Keratinocyte (primary cell): ENCODE results near the gene DGKA. TPM values are rescaled to one million over a fixed set of nuclear protein-coding genes. Genes with fewer than 3 reads are reported as not detected.
"Not testable (repeated sequence)": the region's sequence is repeated elsewhere in the genome, so short reads cannot be mapped to it uniquely, and the experiment has no call there.

Experiments
- DNase-seq: peaks from one replicate; pipeline ENCODE4 v3.0.0-alpha.2; 2011; ENCODE audit warnings: low read depth, missing footprints, low spot score
- FAIRE-seq: peaks from 2 replicates; lab custom pipeline; 2011; peaks lifted over from hg19 to GRCh38; lab: Jason Lieb, UNC
- H2AFZ ChIP-seq: 2 replicates; pipeline ENCODE4 v1.6.0; 2012; ENCODE audit warnings: low read length, control low read depth, inconsistent platforms; ENCODE audit not compliant: control insufficient read depth
- H3K27ac ChIP-seq: 2 replicates; pipeline ENCODE4 v1.5.1; 2011; ENCODE audit warnings: low read length; ENCODE audit not compliant: control insufficient read depth, insufficient read depth
- H3K27me3 ChIP-seq: 3 replicates; pipeline ENCODE4 v1.6.0; 2011; ENCODE audit warnings: low read length; ENCODE audit not compliant: control insufficient read depth, insufficient read depth; ENCODE audit errors: extremely low read depth
- H3K36me3 ChIP-seq, 2 experiments: 2 replicates in 1 of 2; 3 replicates in 1 of 2; pipeline ENCODE4 v1.5.1; 2011; ENCODE audit warnings: low read length in 2 of 2, mild to moderate bottlenecking in 1 of 2; ENCODE audit not compliant: control insufficient read depth in 2 of 2, insufficient read depth in 2 of 2; ENCODE audit errors: extremely low read depth in 1 of 2
- H3K4me1 ChIP-seq: 3 replicates; pipeline ENCODE4 v1.5.1; 2011; ENCODE audit warnings: low read length; ENCODE audit not compliant: control insufficient read depth, insufficient read depth; ENCODE audit errors: extremely low read depth
- H3K4me2 ChIP-seq: 3 replicates; pipeline ENCODE4 v1.6.0; 2011; ENCODE audit warnings: low read depth, low read length; ENCODE audit not compliant: control insufficient read depth, insufficient read depth; ENCODE audit errors: extremely low read depth
- H3K4me3 ChIP-seq, 3 experiments: fragments of 200-600 bp in 1 of 3; sonication (generic) in 1 of 3; 2 replicates in 2 of 3; 3 replicates in 1 of 3; pipeline ENCODE4 v1.5.1; 2011 to 2016; ENCODE audit warnings: low read length in 3 of 3, mild to moderate bottlenecking in 3 of 3, control low read depth in 2 of 3, inconsistent platforms in 1 of 3, low read depth in 1 of 3, mixed read lengths in 1 of 3, mixed run types in 1 of 3, moderate library complexity in 1 of 3; ENCODE audit not compliant: control insufficient read depth in 2 of 3, insufficient read depth in 2 of 3; ENCODE audit errors: extremely low read depth in 1 of 3
- H3K79me2 ChIP-seq: 2 replicates; pipeline ENCODE4 v1.6.0; 2012; ENCODE audit warnings: low read length; ENCODE audit not compliant: control insufficient read depth, insufficient read depth
- H3K9ac ChIP-seq: 3 replicates; pipeline ENCODE4 v1.6.0; 2011; ENCODE audit warnings: low read length; ENCODE audit not compliant: control insufficient read depth, insufficient read depth; ENCODE audit errors: extremely low read depth
- H3K9me1 ChIP-seq: 3 replicates; pipeline ENCODE4 v1.6.0; 2011; ENCODE audit warnings: low read length; ENCODE audit not compliant: control insufficient read depth, insufficient read depth; ENCODE audit errors: extremely low read depth
- H3K9me3 ChIP-seq: 2 replicates; pipeline ENCODE4 v1.5.1; 2012; ENCODE audit warnings: low read depth, low read length; ENCODE audit not compliant: control insufficient read depth
- H4K20me1 ChIP-seq: 3 replicates; pipeline ENCODE4 v1.6.0; 2011; ENCODE audit warnings: low read length; ENCODE audit not compliant: control insufficient read depth, insufficient read depth; ENCODE audit errors: extremely low read depth
- EZH2 ChIP-seq: IDR thresholded peaks from one replicate; pipeline ENCODE4 v1.6.1; 2012; ENCODE audit warnings: inconsistent platforms, mild to moderate bottlenecking, low read length, moderate library complexity
- dilution Hi-C: fragments of 300-500 bp; cut with MboI; formaldehyde crosslinking; loops from one replicate; pipeline ENCODE4 v1.7.0; 2020; ENCODE audit warnings: low sequenced_read_pairs; ENCODE audit not compliant: extremely low pct_ligation_motif_present
- polyA plus RNA-seq, 5 experiments: library from polyadenylated mRNA; depleted of rRNA in 3 of 5; stranded (reverse) in 3 of 5; stranded (forward) in 1 of 5; unstranded in 1 of 5; fragments of >200 nt; gene quantifications; 1 replicate in 1 of 5; 2 replicates in 3 of 5; 3 replicates in 1 of 5; pipeline versions ENCODE4 v1.2.1 to v1.2.3, GENCODE V29; 2011 to 2012; ENCODE audit warnings: missing spikeins in 2 of 5, low read depth in 1 of 5, low replicate concordance in 1 of 5
- TF ChIP-seq, protein P1 (sequence below), 3 experiments: IDR thresholded peaks in 1 of 3; conservative IDR thresholded peaks in 1 of 3; optimal IDR thresholded peaks in 1 of 3; 2 replicates in 2 of 3; 3 replicates in 1 of 3; pipeline versions ENCODE3 to v1.5.1; 2011; ENCODE audit warnings: low read length in 3 of 3, mild to moderate bottlenecking in 3 of 3, moderate library complexity in 2 of 3, control low read depth in 1 of 3, inconsistent platforms in 1 of 3; ENCODE audit not compliant: insufficient read depth in 2 of 3; ENCODE audit errors: extremely low read depth in 1 of 3

Gene DGKA
- polyA plus RNA-seq, 1 donor (not counting 4 experiments of a cell fraction or from before 2014, with no cell fraction given): 174 TPM

DNA sequence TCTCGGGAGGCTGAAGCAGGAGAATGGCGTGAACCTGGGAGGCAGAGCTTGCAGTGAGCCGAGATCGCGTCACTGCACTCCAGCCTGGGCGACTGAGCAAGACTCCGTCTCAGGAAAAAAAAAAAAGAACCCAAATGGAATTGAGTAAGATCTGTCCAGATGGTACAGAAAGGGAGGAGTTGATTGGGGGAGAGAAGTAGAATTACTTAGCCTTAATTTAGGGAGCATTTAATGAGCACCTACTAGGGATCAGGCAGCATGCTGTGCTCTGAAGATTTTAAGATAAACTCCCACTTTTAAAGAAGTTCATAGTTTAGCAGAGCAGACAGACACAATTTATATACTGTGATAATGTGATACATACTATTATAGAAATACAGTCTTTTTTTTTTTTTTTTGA lies 47.4 kb downstream of the DGKA start:
- peaks cover 62% of the 10 kb centered on the region for H3K79me2 ChIP-seq
- FAIRE-seq: no peak

DNA sequence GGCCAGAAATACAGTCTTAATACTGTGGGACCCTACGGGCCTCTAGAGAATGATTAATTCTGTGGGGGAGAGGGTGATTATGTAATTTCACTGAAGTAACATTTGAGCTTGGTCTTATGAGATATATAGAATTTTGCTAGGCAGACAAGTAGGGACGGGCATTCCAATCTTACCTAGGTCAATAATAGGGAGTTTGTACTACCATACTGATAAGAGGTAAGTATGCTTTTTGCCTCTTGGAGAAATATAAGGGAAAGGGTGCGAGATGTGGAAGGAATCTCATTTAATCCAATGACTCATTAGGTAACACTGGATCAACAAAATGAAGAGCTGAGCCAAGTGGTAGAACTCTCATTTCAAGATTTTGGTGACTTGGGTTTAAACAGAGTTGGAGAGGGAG lies 48.1 kb downstream of the DGKA start:
- DNase-seq (no peak), FAIRE-seq (no peak)
- H3K27ac ChIP-seq: no peak overlapping the region
- no peak for TF ChIP-seq EZH2
- TF ChIP-seq, protein P1, sequence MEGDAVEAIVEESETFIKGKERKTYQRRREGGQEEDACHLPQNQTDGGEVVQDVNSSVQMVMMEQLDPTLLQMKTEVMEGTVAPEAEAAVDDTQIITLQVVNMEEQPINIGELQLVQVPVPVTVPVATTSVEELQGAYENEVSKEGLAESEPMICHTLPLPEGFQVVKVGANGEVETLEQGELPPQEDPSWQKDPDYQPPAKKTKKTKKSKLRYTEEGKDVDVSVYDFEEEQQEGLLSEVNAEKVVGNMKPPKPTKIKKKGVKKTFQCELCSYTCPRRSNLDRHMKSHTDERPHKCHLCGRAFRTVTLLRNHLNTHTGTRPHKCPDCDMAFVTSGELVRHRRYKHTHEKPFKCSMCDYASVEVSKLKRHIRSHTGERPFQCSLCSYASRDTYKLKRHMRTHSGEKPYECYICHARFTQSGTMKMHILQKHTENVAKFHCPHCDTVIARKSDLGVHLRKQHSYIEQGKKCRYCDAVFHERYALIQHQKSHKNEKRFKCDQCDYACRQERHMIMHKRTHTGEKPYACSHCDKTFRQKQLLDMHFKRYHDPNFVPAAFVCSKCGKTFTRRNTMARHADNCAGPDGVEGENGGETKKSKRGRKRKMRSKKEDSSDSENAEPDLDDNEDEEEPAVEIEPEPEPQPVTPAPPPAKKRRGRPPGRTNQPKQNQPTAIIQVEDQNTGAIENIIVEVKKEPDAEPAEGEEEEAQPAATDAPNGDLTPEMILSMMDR (optimal IDR thresholded peaks at IDR 0.05 in 1 of 3, IDR thresholded peaks at IDR 0.05 in 1 of 3, conservative IDR thresholded peaks at IDR 0.05 in 1 of 3; ENCODE audit: extremely low read depth in 1 of 3, insufficient read depth in 2 of 3, low read length in 3 of 3): no peak
- H3K4me1 ChIP-seq: peaks cover 10% of the 10 kb centered on the region
- peaks cover 8 to 26% of the 10 kb centered on the region in 2 experiments for H3K36me3 ChIP-seq
- no peak overlapping the region for H3K9ac ChIP-seq
- no peak overlapping the region for H2AFZ ChIP-seq
- peaks cover 62% of the 10 kb centered on the region for H3K79me2 ChIP-seq
- dilution Hi-C loops: no loop called here
- no peak overlapping the region for H3K4me3 ChIP-seq
- peaks cover 2% of the 10 kb centered on the region for H4K20me1 ChIP-seq
- H3K27me3 ChIP-seq: no peaks in the 10 kb centered on the region
- H3K4me2 ChIP-seq: no peak overlapping the region
- H3K9me3 ChIP-seq: no peaks in the 10 kb centered on the region
- no peaks in the 10 kb centered on the region for H3K9me1 ChIP-seq

More for the DNA sequence above, 47.4 kb downstream of the DGKA start:
- H2AFZ ChIP-seq: no peak overlapping the region
- no peak overlapping the region for H3K4me2 ChIP-seq
- no peak overlapping the region for H3K27ac ChIP-seq
- no peaks in the 10 kb centered on the region for H3K27me3 ChIP-seq
- dilution Hi-C loops: no loop called here
- no peak overlapping the region for H3K4me3 ChIP-seq
- H3K9me1 ChIP-seq: no peaks in the 10 kb centered on the region
- TF ChIP-seq, protein P1 (optimal IDR thresholded peaks at IDR 0.05 in 1 of 3, IDR thresholded peaks at IDR 0.05 in 1 of 3, conservative IDR thresholded peaks at IDR 0.05 in 1 of 3; ENCODE audit: extremely low read depth in 1 of 3, insufficient read depth in 2 of 3, low read length in 3 of 3): no peak
- no peak for TF ChIP-seq EZH2
- no peak overlapping the region for H3K9ac ChIP-seq
- H3K9me3 ChIP-seq: no peaks in the 10 kb centered on the region
- peaks cover 6 to 26% of the 10 kb centered on the region in 2 experiments for H3K36me3 ChIP-seq
- peaks cover 2% of the 10 kb centered on the region for H4K20me1 ChIP-seq
- peaks cover 10% of the 10 kb centered on the region for H3K4me1 ChIP-seq
- DNase-seq: no peak

- Histone ChIP-seq H3K79me2 (peaks cover 35% of the 10 kb centered on the region), H3K36me3 (peaks cover 20 to 24% of the 10 kb centered on the region in 2 experiments)
- H3K4me3 ChIP-seq, H3K27me3 ChIP-seq, H3K4me1 ChIP-seq, dilution Hi-C loops, H2AFZ ChIP-seq, H3K9ac ChIP-seq, DNase-seq, H3K9me3 ChIP-seq, FAIRE-seq, H3K4me2 ChIP-seq, H3K27ac ChIP-seq, H3K9me1 ChIP-seq, H4K20me1 ChIP-seq: not testable (repeated sequence)
These were observed 50.9 kb downstream of the DGKA start for GRCh38 chr12:55981882-55982281.
